Measurements from ENCODE around the gene RAB40C. TPM values are rescaled to one million over a fixed set of nuclear protein-coding genes. Genes with fewer than 3 reads are reported as not detected.

The RAB40C gene
- total and polyA plus RNA-seq, 10 of the 15 experiments (the other 5 are each of a cell fraction or from before 2014, with no cell fraction given), result 0.06 to 12.8 (median 4.6) TPM

GRCh38 chr16:624526-625070 lies 34.7 kb downstream of the RAB40C start:
- H4K20me1 ChIP-seq (ENCODE audit: control insufficient read depth, insufficient read depth), result no peaks in the 10 kb centered on the region; the same call in 1 of the 2 replicates
- H3K4me2 ChIP-seq (ENCODE audit: control insufficient read depth, insufficient read depth), result no peak overlapping the region
- no TSS peak for BruUV-seq (replicated peaks)
- H3K4me3 ChIP-seq, result no peak overlapping the region
- H3K27me3 ChIP-seq (replicated peaks in 1 of 2; ENCODE audit: control insufficient read depth in 2 of 2, insufficient read depth in 2 of 2, low read length in 1 of 2), result no peaks in the 10 kb centered on the region
- POLR2A ChIA-PET, result no interaction called here
- no peak overlapping the region for H2AFZ ChIP-seq (ENCODE audit: control insufficient read depth, low read depth, low read length)
- H3K4me1 ChIP-seq (ENCODE audit: control insufficient read depth, insufficient read depth, low read length), result no peaks in the 10 kb centered on the region
- in situ Hi-C loops (cut with MboI) (no loop called here), intact Hi-C loops (cut with micrococcal nuclease; ENCODE audit: unreplicated experiment) (no loop called here)
- SMC1A ChIA-PET (ENCODE audit: uncharacterized antibody, unreplicated experiment), result no interaction called here
- DNase-seq (ENCODE audit: low read depth, low spot score), result no peak
- no peak overlapping the region for H3K9ac ChIP-seq (ENCODE audit: control insufficient read depth, insufficient read depth, low read length)
- CTCF ChIA-PET, result interaction anchor here (0.9 kb wide), 1 partner anchor 12 kb away, joined by 4 read pairs; the partner anchor contains the start of gene METTL26
- no peak for FAIRE-seq
- 57% methylated on average over 10 of the region's 10 CpGs for WGBS (ENCODE audit: insufficient coverage, insufficient replicate concordance, low lambda C conversion rate, missing lambda C conversion rate)
- RAD21 ChIA-PET (ENCODE audit: unreplicated experiment), result no interaction called here
- H3K36me3 ChIP-seq (ENCODE audit: control insufficient read depth in 2 of 2, insufficient read depth in 2 of 2, low read length in 1 of 2), result no peaks in the 10 kb centered on the region; a peak in 1 of 4 replicates
- no peak for ATAC-seq
- no peaks in the 10 kb centered on the region for H3K79me2 ChIP-seq (ENCODE audit: control insufficient read depth, insufficient read depth, low read length)
- no peaks in the 10 kb centered on the region for H3K9me3 ChIP-seq (replicated peaks; ENCODE audit: control insufficient read depth, insufficient read depth, low read length)
- H3K27ac ChIP-seq (ENCODE audit: control insufficient read depth, insufficient read depth), result no peak overlapping the region
- no peak for TF ChIP-seq TARDBP (IDR thresholded peaks at IDR 0.05; ENCODE audit: borderline replicate concordance)
- TF ChIP-seq IRF5 (IDR thresholded peaks at IDR 0.05; ENCODE audit: borderline replicate concordance), result no peak
- no peak for TF ChIP-seq GABPA (IDR thresholded peaks at IDR 0.05; ENCODE audit: low read depth)
- TF ChIP-seq KAT2A (conservative IDR thresholded peaks at IDR 0.05; ENCODE audit: control insufficient read depth, low read depth, low read length), result no peak
- TF ChIP-seq YY1 (IDR thresholded peaks at IDR 0.05; ENCODE audit: low read depth, low read length), result no peak
- TF ChIP-seq MAX (IDR thresholded peaks at IDR 0.05; ENCODE audit: low read depth, low read length), result no peak
- no peak for TF ChIP-seq BCL11A (IDR thresholded peaks at IDR 0.05; ENCODE audit: low read depth, low read length)
- TF ChIP-seq ZBTB40 (IDR thresholded peaks at IDR 0.05; ENCODE audit: borderline replicate concordance), result no peak
- no peak for TF ChIP-seq MXI1 (IDR thresholded peaks at IDR 0.05; ENCODE audit: low read depth, low read length)
- no peak for TF ChIP-seq HDGF (IDR thresholded peaks at IDR 0.05)
- TF ChIP-seq RB1 (IDR thresholded peaks at IDR 0.05; ENCODE audit: borderline replicate concordance), result no peak
- TF ChIP-seq GATAD2B (conservative IDR thresholded peaks at IDR 0.05; ENCODE audit: low read depth), result no peak
- TF ChIP-seq MTA3 (IDR thresholded peaks at IDR 0.05; ENCODE audit: borderline replicate concordance, low read length), result no peak
- no peak for TF ChIP-seq STAT3 (IDR thresholded peaks at IDR 0.05; ENCODE audit: low read depth, low read length)
- no peak for TF ChIP-seq IRF4 (IDR thresholded peaks at IDR 0.05; ENCODE audit: low read depth, low read length)
- TF ChIP-seq CHD2 (IDR thresholded peaks at IDR 0.05; ENCODE audit: borderline replicate concordance, low read depth, low read length), result no peak
- no peak for TF ChIP-seq NFXL1 (IDR thresholded peaks at IDR 0.05; ENCODE audit: borderline replicate concordance)
